DMS 273 treated with DMSO at 0.1 percent for 48 hours (cell line): ENCODE measurements around the gene TBCB.
"Not testable (repeated sequence)": the region's sequence is repeated elsewhere in the genome, so short reads cannot be mapped to it uniquely, and the experiment has no call there.

Source experiments
- DNase-seq: peaks from one replicate; lab custom pipeline; 2025; lab: John Stamatoyannopoulos, UW

Gene TBCB

GRCh38 chr19:36115453-36116343 lies at the start of gene TBCB:
Gene TBCB (plus strand): TSS chr19:36115468. CDS start chr19:36115561, 93 bp downstream.
- no peak for DNase-seq

DNA sequence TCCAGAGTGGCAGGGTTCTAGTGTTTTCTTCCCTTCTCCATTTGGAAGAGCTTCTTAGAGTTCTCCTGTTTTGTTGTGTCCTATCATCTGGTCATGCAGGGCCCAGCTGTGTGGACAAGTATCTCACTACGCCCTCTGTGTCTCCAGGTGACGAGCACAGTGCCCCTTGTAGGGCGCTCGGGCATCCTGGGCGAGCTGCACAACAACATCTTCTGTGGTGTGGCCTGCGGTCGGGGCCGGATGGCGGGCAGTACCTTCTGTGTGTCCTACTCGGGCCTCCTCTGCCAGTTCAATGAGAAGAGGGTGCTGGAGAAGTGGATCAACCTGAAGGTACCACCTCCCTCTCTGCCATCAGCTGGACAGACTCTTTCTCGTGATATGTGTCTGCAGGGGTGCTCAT lies 47.6 kb upstream of the TBCB start:
- DNase-seq = no peak

GRCh38 chr19:36068810-36069499 lies 46.3 kb upstream of the TBCB start:
- not testable (repeated sequence) for DNase-seq

- DNase-seq = no peak
Observed at GRCh38 chr19:36072081-36072480, 43.2 kb upstream of the TBCB start.

- DNase-seq = no peak
Observed at GRCh38 chr19:36073121-36073876, 42.0 kb upstream of the TBCB start.

DNA sequence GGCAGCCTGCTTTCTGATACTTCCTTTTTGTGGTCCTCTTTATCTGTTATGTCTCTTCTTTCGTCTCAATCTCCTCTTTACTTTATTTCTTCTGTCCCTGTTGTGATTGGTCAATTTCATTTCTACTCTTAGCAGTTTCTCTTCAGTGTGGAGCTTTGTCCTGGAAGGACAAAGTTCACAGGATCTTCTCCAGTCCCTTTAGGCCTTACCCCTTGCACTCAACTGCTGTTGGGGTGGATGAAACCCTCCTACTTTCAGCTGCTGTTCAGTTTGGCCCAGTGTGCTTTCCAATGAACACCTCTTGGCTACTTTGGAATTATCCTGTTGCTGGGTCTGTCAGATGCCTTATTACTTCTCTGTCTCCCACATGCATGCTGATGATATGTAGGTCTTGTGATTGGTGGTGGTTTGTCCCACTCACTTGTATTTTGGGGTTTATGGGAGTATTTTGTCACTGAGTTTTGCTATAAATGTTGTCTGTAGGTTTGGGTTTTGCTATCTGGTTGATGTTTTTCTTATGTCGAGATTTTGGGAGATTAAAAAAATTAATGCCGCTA lies 35.8 kb upstream of the TBCB start:
- no peak for DNase-seq

GRCh38 chr19:36081385-36081784 lies 33.9 kb upstream of the TBCB start:
- DNase-seq = no peak

- DNase-seq = no peak
Observed at GRCh38 chr19:36081894-36082293, 33.4 kb upstream of the TBCB start.

GRCh38 chr19:36082916-36083315 lies 32.4 kb upstream of the TBCB start:
- no peak for DNase-seq

- DNase-seq = no peak
Observed at GRCh38 chr19:36084231-36085009, 30.8 kb upstream of the TBCB start.

DNA sequence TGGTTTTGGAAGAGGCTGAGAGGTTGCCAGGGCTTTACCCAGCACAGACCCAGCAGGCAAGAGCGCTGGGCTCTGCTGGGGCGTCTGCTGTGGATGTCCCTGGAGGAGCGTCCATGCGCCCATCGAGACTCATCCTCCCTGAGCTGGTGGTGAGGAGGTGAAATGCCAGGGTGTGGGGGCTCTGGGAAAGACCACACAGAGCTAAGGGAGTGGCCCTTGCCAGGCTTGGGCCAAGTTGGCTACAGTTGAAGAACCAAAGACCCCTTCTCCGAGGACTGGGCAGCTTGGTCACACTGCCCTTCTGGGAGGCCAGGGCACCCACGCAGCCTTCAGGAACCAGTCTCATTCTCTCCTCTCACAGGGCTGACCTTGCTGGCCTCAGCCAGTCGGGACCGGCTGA lies 28.9 kb upstream of the TBCB start:
- DNase-seq = no peak

GRCh38 chr19:36089847-36090246 lies 25.4 kb upstream of the TBCB start:
- no peak for DNase-seq

GRCh38 chr19:36090910-36091695 lies 24.2 kb upstream of the TBCB start:
- no peak for DNase-seq

GRCh38 chr19:36092566-36092965 lies 22.7 kb upstream of the TBCB start:
- no peak for DNase-seq

DNA sequence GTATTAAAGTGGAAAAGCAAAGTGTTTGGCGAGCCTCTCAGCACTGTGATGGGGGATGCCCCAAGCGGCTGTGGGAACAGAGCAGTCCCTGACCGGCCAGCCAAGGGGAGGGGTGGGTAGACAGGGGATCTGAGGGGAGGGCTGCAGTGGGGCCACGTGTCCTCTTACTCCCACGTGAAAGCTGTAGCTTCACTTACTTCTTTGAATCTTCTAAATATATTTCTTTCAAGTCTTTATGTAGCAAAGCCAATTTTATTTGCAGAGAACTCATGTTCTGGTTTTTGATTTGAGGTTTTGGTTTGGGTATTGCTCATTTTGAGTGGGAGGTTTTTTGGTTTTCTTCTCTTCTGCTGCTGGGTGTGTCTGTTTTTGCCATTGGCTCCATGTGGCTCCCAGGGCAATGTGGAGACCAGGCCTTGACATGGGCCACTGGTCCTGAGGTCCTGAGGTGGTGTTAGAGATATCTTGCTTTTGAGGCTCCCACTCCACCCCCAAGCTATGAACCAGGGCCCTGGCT lies 22.1 kb upstream of the TBCB start:
- no peak for DNase-seq

DNA sequence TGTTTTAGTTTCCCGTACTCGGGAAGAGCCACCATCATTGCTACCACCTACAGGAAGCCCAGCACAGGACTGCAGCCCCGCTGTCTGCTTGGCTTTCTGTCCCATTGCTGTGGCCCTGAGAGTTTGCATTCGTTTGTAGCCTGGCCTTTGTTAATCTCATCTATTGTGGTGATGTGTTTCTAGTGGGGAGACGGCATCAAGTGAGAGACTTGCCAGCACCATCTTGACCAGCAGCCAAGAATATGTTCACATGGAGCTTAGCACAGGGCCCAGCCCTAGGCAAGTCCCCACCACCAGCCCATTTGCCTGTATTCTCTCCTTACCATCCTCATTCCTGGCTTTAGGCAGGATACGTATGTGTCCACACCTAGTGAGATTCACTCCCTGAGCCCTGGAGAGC lies 21.6 kb upstream of the TBCB start:
- no peak for DNase-seq

DNA sequence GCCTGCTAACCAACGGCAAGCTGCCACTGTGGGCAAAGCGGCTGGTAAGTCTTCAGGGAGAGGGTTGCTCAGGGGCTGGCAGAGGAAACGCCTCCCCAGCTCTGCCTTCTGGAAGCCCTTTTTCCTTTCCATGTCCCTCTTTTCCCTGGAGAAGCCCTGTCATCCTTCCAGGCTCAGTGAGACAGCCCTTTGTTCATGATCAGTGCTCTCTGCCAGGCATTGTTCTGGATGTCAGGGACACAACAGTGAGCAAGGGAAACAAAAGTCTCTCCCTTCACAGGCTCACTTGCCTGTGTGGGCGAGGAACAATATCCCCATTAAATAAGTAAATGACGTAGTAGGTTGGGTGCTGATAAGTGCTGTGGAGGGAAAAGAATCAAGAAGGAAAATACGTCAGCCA lies 18.2 kb upstream of the TBCB start:
- no peak for DNase-seq

DNA sequence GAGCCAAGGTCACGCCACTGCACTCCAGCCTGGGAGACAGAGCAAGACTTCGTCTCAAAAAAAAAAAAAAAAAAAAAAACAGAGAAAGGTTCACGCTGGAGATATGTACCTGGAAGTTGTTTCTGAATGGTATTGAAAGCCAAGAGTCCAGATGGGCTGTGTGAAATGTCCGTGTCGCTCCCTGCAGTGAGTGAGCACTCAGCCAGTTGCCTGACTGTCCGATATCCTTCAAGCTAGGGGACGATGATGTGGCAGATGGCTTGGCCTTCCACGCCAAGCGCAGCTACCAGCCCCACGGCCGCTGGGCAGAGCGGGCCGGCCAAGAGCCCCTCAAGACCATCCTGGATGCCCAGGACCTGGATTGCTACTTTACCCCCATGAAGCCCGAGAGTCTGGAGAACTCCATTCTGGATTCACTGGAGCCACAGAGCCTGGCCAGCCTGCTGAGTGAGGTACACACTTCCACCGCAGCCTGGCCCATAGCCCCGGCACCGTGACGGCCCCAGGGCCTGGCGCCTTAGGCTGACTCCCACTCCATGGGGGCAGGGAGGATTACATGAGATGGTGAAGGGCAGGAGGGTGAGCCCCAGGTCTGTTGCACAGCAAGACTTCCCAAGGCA lies 16.0 kb upstream of the TBCB start:
- no peak for DNase-seq

- no peak for DNase-seq
Observed at GRCh38 chr19:36100476-36100875, 14.8 kb upstream of the TBCB start.
